Measurements from ENCODE around the gene BCAS1. TPM values are rescaled to one million over a fixed set of nuclear protein-coding genes. Genes with fewer than 3 reads are reported as not detected.

The BCAS1 gene
- total RNA-seq, 5 donors from 2014 or later (not counting 1 experiment from before 2014, with no cell fraction given): 0.26 to 0.76 (median 0.51) TPM; not detected in 1

DNA sequence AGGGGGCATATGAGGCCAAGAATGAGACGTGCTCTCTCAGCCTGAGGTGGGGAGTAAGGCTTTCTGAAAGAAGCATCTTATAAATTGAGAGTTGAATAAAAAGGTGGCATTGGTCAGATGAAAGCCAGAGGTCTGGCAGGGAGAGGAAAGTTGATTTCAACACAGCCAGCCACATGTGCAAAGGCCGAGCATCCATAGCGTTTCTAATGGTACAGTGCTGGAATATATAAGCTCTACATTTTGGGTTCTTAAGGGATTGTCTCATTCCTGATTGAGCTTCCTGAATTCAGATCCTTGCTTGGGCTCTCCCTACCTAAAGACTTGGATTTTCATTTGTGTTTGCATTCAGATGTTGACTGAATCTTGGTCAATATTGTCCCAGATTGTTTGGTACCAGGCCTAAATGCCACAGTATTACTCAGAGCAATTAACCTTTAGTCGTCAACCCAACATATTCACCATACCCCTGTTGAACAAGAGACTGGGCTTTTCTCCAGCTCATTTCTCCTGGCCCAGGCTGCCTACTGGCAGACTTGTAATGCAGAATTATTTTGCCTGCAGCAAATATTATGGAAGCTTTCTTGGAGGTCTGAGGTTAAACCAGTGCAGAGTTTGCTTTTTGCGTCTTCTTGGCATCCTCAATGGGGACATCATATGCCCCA, 14.5 kb upstream of the BCAS1 start:
- H3K27me3 Mint-ChIP-seq: no peaks in the 10 kb centered on the region
- no peak overlapping the region for H3K27ac ChIP-seq (ENCODE audit: low read length)
- POLR2A ChIA-PET: no interaction called here
- H3K4me3 Mint-ChIP-seq: no peak overlapping the region
- H3K9me3 ChIP-seq: no peaks in the 10 kb centered on the region
- ATAC-seq (replicated peaks in 1 of 4): no peak
- WGBS (ENCODE audit: insufficient coverage): 80% methylated on average over 5 of the region's 5 CpGs
- H3K4me1 ChIP-seq (ENCODE audit: control insufficient read depth in 1 of 2, extremely low read depth in 1 of 2, insufficient read depth in 2 of 2, low read length in 2 of 2): no peaks in the 10 kb centered on the region
- no peak for DNase-seq
- H3K36me3 ChIP-seq (ENCODE audit: control insufficient read depth in 2 of 2, extremely low read depth in 1 of 2, insufficient read depth in 1 of 2, low read length in 1 of 2): no peaks in the 10 kb centered on the region
- no peaks in the 10 kb centered on the region for H3K27me3 ChIP-seq (replicated peaks in 1 of 2; ENCODE audit: control insufficient read depth in 2 of 2, extremely low read depth in 1 of 2, insufficient read depth in 2 of 2, low read length in 1 of 2)
- H3K27ac Mint-ChIP-seq: no peak overlapping the region
- CTCF ChIA-PET: no interaction called here
- no peak overlapping the region for H3K4me3 ChIP-seq (ENCODE audit: control insufficient read depth in 1 of 2, extremely low read depth in 1 of 2, low read length in 1 of 2)
- no peaks in the 10 kb centered on the region for H3K9me3 Mint-ChIP-seq
- peaks cover 0 to 7% (median 6%) of the 10 kb centered on the region in 3 donors for H3K4me1 Mint-ChIP-seq
- H3K36me3 Mint-ChIP-seq: no peaks in the 10 kb centered on the region

DNA sequence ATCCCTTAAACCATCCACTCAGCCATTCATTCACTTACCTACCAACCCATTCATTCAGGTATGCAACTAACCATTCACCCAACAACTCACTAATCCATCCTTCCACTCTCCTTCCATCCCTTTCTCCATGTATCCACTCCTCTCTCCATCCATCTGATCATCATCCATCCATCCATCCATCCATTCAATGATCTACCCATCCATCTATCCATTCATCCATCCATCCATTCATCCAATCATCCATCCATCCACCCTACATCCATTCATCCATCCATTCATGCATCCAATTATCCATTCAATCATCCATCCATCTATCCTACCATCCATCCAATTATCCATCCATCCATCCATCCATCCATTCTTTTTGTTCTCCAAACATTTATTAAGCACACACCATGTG, 13.8 kb upstream of the BCAS1 start:
- H3K9me3 ChIP-seq: no peaks in the 10 kb centered on the region
- H3K4me3 Mint-ChIP-seq: no peak overlapping the region
- peaks cover 1 to 10% (median 8%) of the 10 kb centered on the region in 3 donors for H3K4me1 Mint-ChIP-seq
- no peaks in the 10 kb centered on the region for H3K36me3 Mint-ChIP-seq
- DNase-seq (no peak), ATAC-seq (replicated peaks in 1 of 4) (no peak)
- H3K27me3 Mint-ChIP-seq: no peaks in the 10 kb centered on the region
- no peak overlapping the region for H3K27ac Mint-ChIP-seq
- H3K9me3 Mint-ChIP-seq: no peaks in the 10 kb centered on the region
- H3K27me3 ChIP-seq (replicated peaks in 1 of 2; ENCODE audit: control insufficient read depth in 2 of 2, extremely low read depth in 1 of 2, insufficient read depth in 2 of 2, low read length in 1 of 2): no peaks in the 10 kb centered on the region
- POLR2A ChIA-PET: no interaction called here
- no peak overlapping the region for H3K27ac ChIP-seq (ENCODE audit: low read length)
- H3K4me1 ChIP-seq (ENCODE audit: control insufficient read depth in 1 of 2, extremely low read depth in 1 of 2, insufficient read depth in 2 of 2, low read length in 2 of 2): peaks cover 3 to 6% of the 10 kb centered on the region in 2 experiments
- no peak overlapping the region for H3K4me3 ChIP-seq (ENCODE audit: control insufficient read depth in 1 of 2, extremely low read depth in 1 of 2, low read length in 1 of 2)
- CTCF ChIA-PET: no interaction called here
- no peaks in the 10 kb centered on the region for H3K36me3 ChIP-seq (ENCODE audit: control insufficient read depth in 2 of 2, extremely low read depth in 1 of 2, insufficient read depth in 1 of 2, low read length in 1 of 2)

- H3K27me3 Mint-ChIP-seq: no peaks in the 10 kb centered on the region
- peaks cover 9 to 17% (median 15%) of the 10 kb centered on the region in 3 donors for H3K4me1 Mint-ChIP-seq
- Histone ChIP-seq H3K9me3 (no peaks in the 10 kb centered on the region), H3K27me3 (replicated peaks in 1 of 2; ENCODE audit: control insufficient read depth in 2 of 2, extremely low read depth in 1 of 2, insufficient read depth in 2 of 2, low read length in 1 of 2) (no peaks in the 10 kb centered on the region), H3K4me1 (ENCODE audit: control insufficient read depth in 1 of 2, extremely low read depth in 1 of 2, insufficient read depth in 2 of 2, low read length in 2 of 2) (peaks cover 10 to 14% of the 10 kb centered on the region in 2 experiments), H3K36me3 (ENCODE audit: control insufficient read depth in 2 of 2, extremely low read depth in 1 of 2, insufficient read depth in 1 of 2, low read length in 1 of 2) (no peaks in the 10 kb centered on the region), H3K4me3 (ENCODE audit: control insufficient read depth in 1 of 2, extremely low read depth in 1 of 2, low read length in 1 of 2) (no peak overlapping the region), H3K27ac (ENCODE audit: low read length) (no peak overlapping the region)
- no peak overlapping the region for H3K4me3 Mint-ChIP-seq
- no peaks in the 10 kb centered on the region for H3K9me3 Mint-ChIP-seq
- POLR2A ChIA-PET: interaction anchor here in 1 of 2 donors (0.6 kb wide), 1 partner anchor 795 kb away, joined by 3 read pairs; no protein-coding TSS in a partner anchor
- ATAC-seq (replicated peaks in 1 of 4) (no peak), DNase-seq (no peak)
- CTCF ChIA-PET: no interaction called here
- no peak overlapping the region for H3K27ac Mint-ChIP-seq
- H3K36me3 Mint-ChIP-seq: no peaks in the 10 kb centered on the region
These were observed 13.1 kb upstream of the BCAS1 start for GRCh38 chr20:54083459-54083858.

DNA sequence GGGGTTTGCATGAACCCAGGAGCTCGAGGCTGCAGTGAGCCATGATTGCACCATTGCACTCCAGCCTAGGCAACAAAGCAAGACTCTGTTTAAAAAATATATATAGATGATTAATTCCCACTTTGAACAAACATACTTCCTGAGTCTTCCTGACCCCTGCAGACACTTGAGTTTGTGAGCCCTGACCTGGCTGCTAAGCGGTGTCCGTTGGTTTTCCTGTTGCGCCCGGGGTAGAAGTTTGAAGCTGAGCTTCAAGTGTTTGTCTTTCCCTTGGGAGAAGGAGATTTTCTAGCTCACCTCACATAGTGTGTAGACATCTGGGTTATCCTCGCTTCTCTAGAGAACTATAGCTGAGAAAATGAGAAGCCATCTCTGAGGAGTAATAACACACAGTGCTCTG, 11.7 kb upstream of the BCAS1 start:
- H3K9me3 Mint-ChIP-seq: no peaks in the 10 kb centered on the region
- CTCF ChIA-PET: interaction anchor here in 1 of 2 donors (0.6 to 0.7 kb wide), 2 partner anchors 10 to 11 kb away, joined by 3 to 4 read pairs; no protein-coding TSS in a partner anchor
- peaks cover 11 to 18% of the 10 kb centered on the region in 2 experiments for H3K4me1 ChIP-seq (ENCODE audit: control insufficient read depth in 1 of 2, extremely low read depth in 1 of 2, insufficient read depth in 2 of 2, low read length in 2 of 2)
- H3K27ac ChIP-seq (ENCODE audit: low read length): no peak overlapping the region
- POLR2A ChIA-PET: no interaction called here
- H3K27ac Mint-ChIP-seq: no peak overlapping the region
- no peak overlapping the region for H3K4me3 ChIP-seq (ENCODE audit: control insufficient read depth in 1 of 2, extremely low read depth in 1 of 2, low read length in 1 of 2)
- no peaks in the 10 kb centered on the region for H3K27me3 Mint-ChIP-seq
- DNase-seq (no peak), ATAC-seq (replicated peaks in 1 of 4) (no peak)
- H3K27me3 ChIP-seq (replicated peaks in 1 of 2; ENCODE audit: control insufficient read depth in 2 of 2, extremely low read depth in 1 of 2, insufficient read depth in 2 of 2, low read length in 1 of 2): no peaks in the 10 kb centered on the region
- no CpG with 5 or more reads among the region's 6 CpGs for WGBS (ENCODE audit: insufficient coverage)
- no peaks in the 10 kb centered on the region for H3K36me3 ChIP-seq (ENCODE audit: control insufficient read depth in 2 of 2, extremely low read depth in 1 of 2, insufficient read depth in 1 of 2, low read length in 1 of 2)
- H3K4me3 Mint-ChIP-seq: no peak overlapping the region
- peaks cover 22 to 27% (median 25%) of the 10 kb centered on the region in 3 donors for H3K4me1 Mint-ChIP-seq
- no peaks in the 10 kb centered on the region for H3K36me3 Mint-ChIP-seq
- no peaks in the 10 kb centered on the region for H3K9me3 ChIP-seq

DNA sequence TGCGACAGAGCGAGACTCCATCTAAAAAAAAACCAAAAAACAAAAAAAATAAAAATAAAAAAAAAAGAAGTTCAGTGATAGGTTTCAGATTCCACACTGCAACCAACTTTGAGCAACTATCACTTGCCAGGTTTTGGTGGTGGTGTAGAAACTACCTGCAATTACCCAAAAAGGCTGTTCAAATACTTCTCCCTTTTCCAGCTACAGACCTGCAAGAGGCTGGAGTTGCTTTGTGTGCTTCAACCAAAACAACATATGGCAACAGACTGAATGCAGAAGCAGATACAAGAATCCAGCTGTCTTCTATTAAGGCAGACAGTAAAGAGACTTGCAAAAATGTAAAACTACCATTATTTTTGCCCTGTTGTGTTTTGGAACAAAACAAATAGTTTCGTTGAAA, 9.3 kb upstream of the BCAS1 start:
- Histone ChIP-seq H3K27ac (ENCODE audit: low read length) (no peak overlapping the region), H3K4me3 (ENCODE audit: control insufficient read depth in 1 of 2, extremely low read depth in 1 of 2, low read length in 1 of 2) (no peak overlapping the region), H3K9me3 (no peaks in the 10 kb centered on the region), H3K36me3 (ENCODE audit: control insufficient read depth in 2 of 2, extremely low read depth in 1 of 2, insufficient read depth in 1 of 2, low read length in 1 of 2) (no peaks in the 10 kb centered on the region), H3K27me3 (replicated peaks in 1 of 2; ENCODE audit: control insufficient read depth in 2 of 2, extremely low read depth in 1 of 2, insufficient read depth in 2 of 2, low read length in 1 of 2) (no peaks in the 10 kb centered on the region), H3K4me1 (ENCODE audit: control insufficient read depth in 1 of 2, extremely low read depth in 1 of 2, insufficient read depth in 2 of 2, low read length in 2 of 2) (peaks cover 11 to 18% of the 10 kb centered on the region in 2 experiments)
- POLR2A ChIA-PET: no interaction called here
- H3K9me3 Mint-ChIP-seq: no peaks in the 10 kb centered on the region
- H3K27me3 Mint-ChIP-seq: no peaks in the 10 kb centered on the region
- CTCF ChIA-PET: no interaction called here
- no peaks in the 10 kb centered on the region for H3K36me3 Mint-ChIP-seq
- no peak overlapping the region for H3K4me3 Mint-ChIP-seq
- peak overlapping the region in 1 of 2 donors; percentile 48 for H3K27ac Mint-ChIP-seq
- DNase-seq: no peak
- no peak for ATAC-seq (replicated peaks in 1 of 4)
- no CpG with 5 or more reads among the region's 3 CpGs for WGBS (ENCODE audit: insufficient coverage)
- H3K4me1 Mint-ChIP-seq: peaks cover 30 to 39% (median 30%) of the 10 kb centered on the region in 3 donors

DNA sequence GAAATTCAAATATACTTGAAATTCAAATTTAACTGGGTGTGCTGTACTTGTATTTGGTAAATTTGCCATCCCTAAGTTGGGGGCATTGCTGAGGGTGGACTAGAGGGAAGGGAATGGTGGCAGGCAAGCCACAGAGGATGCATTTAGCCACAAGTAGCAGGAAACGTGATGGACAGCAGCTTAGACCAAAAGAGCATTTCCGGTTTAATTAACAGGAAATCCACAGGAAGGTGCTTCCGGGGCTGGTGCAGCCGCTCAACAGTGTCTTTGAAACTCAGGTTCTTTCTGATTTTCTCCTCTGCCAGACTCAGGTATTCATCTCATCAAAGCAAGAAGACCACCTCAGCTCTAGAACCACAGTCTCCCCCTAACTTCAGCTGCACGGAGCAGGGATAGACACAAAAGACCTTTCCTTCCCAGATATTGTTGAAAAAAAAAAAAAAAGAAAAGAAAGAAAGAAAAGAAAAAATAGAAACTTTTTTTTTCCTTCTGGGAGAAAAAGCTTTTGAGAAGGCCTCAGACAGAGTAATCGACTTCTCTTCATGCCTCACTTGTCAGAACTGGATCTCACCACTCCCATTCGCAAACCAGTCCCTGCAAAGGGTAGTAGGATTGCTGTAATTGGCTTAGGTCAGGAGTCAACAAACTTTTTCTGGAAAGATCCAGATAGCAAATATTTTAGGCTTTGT, 8.0 kb upstream of the BCAS1 start:
- H3K36me3 ChIP-seq (ENCODE audit: control insufficient read depth in 2 of 2, extremely low read depth in 1 of 2, insufficient read depth in 1 of 2, low read length in 1 of 2): no peaks in the 10 kb centered on the region
- Mint-ChIP-seq H3K27me3 (no peaks in the 10 kb centered on the region), H3K27ac (peak overlapping the region; percentile 89 to 90), H3K4me3 (peak overlapping the region in 2 of 3 donors; percentile 54 to 62), H3K4me1 (peaks cover 30 to 39% (median 30%) of the 10 kb centered on the region in 3 donors), H3K36me3 (no peaks in the 10 kb centered on the region), H3K9me3 (no peaks in the 10 kb centered on the region)
- DNase-seq: peak in 8 of 35 experiments; percentile 1 to 40 (median 19)
- H3K4me3 ChIP-seq (ENCODE audit: control insufficient read depth in 1 of 2, extremely low read depth in 1 of 2, low read length in 1 of 2): no peak overlapping the region
- CTCF ChIA-PET: interaction anchor here (0.6 to 1.3 kb wide), 5 partner anchors 15 to 1415 kb away, joined by 3 to 7 read pairs (median 4); no protein-coding TSS in a partner anchor
- H3K27me3 ChIP-seq (replicated peaks in 1 of 2; ENCODE audit: control insufficient read depth in 2 of 2, extremely low read depth in 1 of 2, insufficient read depth in 2 of 2, low read length in 1 of 2): no peaks in the 10 kb centered on the region
- POLR2A ChIA-PET: interaction anchor here in 1 of 2 donors (0.6 kb wide), 2 partner anchors 39 to 122 kb away, joined by 7 to 10 read pairs; no protein-coding TSS in a partner anchor
- H3K9me3 ChIP-seq: no peaks in the 10 kb centered on the region
- WGBS (ENCODE audit: insufficient coverage): 0% methylated on average over 4 of the region's 7 CpGs
- H3K27ac ChIP-seq (ENCODE audit: low read length): peak overlapping the region; percentile 3
- H3K4me1 ChIP-seq (ENCODE audit: control insufficient read depth in 1 of 2, extremely low read depth in 1 of 2, insufficient read depth in 2 of 2, low read length in 2 of 2): peaks cover 11 to 18% of the 10 kb centered on the region in 2 experiments
- ATAC-seq (replicated peaks in 1 of 4): peak; percentile 32 to 79 (median 54)

Data from T-cell (primary cell).